Astrocyte (in vitro differentiated cells and primary cell): ENCODE measurements around the gene UST.

Experiments used
- CTCF ChIP-seq: IDR thresholded peaks from 2 replicates; pipeline ENCODE4 v1.5.1; 2011; ENCODE audit warnings: low read depth, mild to moderate bottlenecking, inconsistent platforms, low read length, moderate library complexity; ENCODE audit not compliant: insufficient read depth
- EZH2 ChIP-seq: IDR thresholded peaks from 2 replicates; pipeline ENCODE4 v1.6.1; 2012; ENCODE audit warnings: mild to moderate bottlenecking, low read length, inconsistent platforms; ENCODE audit not compliant: insufficient read depth

- TF ChIP-seq CTCF (no peak), EZH2 (no peak)
Observed at GRCh38 chr6:148954461-148954860, 207.6 kb downstream of the UST start.
